ENCODE measurements around the gene ADSS1.

The ADSS1 gene

DNA sequence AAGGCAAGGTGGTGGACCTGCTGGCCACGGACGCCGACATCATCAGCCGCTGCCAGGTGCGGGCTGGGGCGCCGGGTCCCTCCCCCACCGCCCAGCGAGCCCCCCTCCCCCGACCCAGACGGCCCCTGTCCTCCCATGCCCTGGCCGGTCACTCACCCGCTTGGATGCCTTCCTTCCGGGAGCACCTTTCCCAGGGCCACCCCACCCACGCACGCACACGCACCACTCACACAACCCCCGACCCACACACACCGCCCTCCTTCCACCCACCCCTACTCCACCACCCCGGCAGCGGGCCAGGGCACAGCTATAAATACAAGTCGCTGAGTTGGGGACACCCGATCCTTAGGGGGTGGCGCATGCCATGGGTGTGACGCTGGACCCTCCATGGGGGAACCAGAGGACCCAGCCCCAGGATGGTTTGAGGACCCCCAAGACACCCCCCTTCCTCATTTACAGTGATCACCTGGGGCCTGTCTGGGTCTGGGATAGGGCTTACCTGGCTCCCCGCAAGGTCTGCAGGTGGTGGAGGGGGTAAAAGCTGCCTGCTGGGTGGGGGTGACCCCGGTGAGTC lies 465 bp downstream of the ADSS1 start:
- no peak for TF ChIP-seq GATA3 (IDR thresholded peaks at IDR 0.05; ENCODE audit: low read depth, low read length)
- TF ChIP-seq GATA2 (IDR thresholded peaks at IDR 0.05; ENCODE audit: low read depth, low read length) = no peak

DNA sequence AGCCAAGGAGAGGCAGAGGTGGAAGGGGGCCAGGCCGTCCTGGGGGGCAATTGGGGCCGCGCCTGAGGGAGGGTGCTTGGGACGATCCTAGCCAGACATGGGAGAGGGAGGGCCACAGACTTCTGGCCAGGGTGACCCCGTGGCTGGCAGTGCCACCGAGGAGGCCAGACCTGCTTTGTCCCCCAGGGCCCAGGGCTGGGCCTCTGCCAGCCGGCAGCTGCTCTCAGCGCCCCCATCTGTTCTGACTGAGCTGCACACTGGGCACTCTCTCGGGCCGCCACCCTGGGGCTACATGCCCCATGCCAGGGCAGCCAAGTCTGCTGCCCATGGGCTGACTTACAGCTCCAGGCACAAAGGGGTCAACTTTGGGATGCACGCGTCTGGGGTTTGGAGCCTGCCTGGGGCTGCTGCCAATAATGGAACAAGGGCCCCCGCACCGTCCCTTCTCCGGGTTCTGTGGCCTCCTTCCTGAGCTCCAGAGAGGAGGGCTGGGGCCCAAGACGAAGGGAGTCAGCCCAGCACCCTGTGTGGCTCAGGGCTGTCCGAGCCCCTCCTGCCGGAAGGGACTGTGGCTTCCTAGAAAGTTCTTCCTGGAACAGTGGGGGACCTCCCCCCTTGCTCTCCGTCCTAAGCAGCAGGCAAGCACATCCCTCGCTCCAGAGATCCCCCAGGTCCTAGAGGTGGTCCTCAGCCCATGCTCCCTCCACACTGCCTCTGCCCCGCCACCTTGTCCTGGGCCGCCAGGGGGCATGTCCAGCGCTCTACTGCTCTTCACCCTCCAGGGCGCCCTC lies 1.1 kb downstream of the ADSS1 start:
- TF ChIP-seq GATA2 (IDR thresholded peaks at IDR 0.05; ENCODE audit: low read depth, low read length) (no peak), GATA3 (IDR thresholded peaks at IDR 0.05; ENCODE audit: low read depth, low read length) (no peak)

DNA sequence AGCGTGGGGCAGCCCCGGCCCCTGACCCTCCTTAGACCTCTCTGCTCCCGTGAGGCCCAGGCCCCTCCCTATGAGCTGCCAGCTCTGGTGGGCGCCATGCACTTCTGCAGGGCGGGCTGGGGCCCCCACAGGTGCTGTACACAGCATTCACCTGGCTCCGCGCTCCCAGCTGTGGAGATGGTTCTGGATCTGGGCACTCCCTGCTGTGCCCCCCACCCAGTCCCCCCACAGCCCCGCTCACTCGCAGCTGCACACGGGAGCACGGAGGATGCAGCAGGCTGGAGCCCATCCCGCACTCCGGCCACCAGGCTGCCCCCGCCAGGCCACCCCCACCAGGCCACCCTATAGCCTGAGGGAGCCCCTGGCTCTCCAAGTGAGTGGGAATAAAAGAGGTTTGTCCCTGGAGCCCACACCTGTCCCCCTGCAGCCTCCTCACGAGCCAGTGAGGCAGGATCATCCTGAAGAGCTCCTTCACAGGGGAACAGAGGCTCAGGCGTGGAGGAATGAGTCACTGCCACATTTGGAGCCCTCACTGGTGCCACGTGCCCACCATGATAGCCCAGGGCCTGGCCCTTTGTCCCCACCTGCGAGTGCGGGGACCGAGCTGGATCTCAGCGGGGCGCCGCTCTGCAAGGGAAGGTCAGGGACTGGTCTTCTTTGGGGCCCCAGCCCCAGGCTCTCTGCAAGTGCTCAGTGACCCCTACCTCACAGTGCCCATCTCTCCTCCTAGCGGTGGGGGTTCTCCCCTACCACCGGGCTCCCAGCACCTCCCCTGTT lies 1.9 kb downstream of the ADSS1 start:
- TF ChIP-seq GATA2 (IDR thresholded peaks at IDR 0.05; ENCODE audit: low read depth, low read length) (no peak), GATA3 (IDR thresholded peaks at IDR 0.05; ENCODE audit: low read depth, low read length) (no peak)

DNA sequence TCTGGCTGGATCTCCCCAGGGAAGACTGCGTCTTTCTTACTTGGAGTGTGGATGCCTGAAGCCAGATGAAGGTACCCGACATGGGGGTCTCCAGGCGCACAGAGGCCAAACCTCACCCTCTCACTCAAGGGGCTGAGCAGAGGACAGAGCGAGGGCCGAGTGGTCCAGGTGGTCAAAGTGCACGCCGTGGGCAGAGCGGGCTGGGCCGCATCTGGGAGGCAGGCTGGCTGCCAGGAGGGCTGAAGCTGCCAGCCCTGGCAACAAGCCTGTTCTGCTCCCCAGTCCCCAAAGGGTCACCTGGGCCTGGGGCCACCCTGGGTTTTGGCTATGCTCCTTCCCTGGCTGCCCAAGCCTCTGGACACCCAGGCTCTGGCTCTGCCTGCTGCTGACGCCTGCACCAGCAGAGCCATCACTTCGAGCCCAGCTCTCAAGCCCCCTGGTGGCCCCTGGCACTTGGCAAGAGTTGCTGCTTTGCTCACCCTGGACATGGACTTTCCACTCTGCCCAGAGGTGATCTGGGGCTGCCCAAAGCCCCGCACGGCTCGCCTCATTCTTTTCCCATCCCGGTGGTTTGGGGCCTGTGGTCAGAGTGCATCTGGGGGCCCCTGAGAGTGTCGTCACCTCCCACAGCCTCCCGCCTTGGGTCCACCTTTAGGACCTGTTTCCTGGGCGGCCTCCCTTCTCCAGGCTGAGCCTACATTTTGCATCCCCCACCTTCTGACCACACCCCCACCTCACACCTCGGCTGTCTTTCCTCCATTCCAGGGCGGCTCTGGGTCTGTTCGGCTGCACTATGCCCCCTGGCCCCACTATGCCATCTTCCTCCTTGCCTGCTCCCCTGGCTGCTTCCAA lies 2.8 kb downstream of the ADSS1 start:
- TF ChIP-seq GATA2 (IDR thresholded peaks at IDR 0.05; ENCODE audit: low read depth, low read length) = no peak
- no peak for TF ChIP-seq GATA3 (IDR thresholded peaks at IDR 0.05; ENCODE audit: low read depth, low read length)

DNA sequence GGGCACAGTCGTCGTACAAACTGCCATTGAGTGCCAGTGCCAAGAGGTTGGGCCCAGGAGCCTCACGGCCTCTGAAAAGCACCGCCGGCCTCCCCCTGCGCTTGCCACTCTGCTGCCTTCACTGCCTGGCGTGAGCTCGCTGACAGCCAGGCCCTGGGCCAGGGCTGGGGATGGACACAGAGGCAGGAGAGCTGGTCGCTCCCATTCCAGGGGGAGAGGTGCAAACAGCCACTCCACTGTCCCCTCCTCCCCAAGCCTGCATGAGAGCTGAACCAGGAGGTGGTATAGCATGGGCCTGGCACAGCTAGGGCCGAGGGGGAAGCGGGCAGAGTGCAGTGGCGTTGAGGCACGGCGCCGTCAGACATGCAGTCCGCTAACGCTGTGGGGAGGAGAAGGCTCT lies 4.6 kb downstream of the ADSS1 start:
- no peak for TF ChIP-seq GATA3 (IDR thresholded peaks at IDR 0.05; ENCODE audit: low read depth, low read length)
- TF ChIP-seq GATA2 (IDR thresholded peaks at IDR 0.05; ENCODE audit: low read depth, low read length) = no peak

DNA sequence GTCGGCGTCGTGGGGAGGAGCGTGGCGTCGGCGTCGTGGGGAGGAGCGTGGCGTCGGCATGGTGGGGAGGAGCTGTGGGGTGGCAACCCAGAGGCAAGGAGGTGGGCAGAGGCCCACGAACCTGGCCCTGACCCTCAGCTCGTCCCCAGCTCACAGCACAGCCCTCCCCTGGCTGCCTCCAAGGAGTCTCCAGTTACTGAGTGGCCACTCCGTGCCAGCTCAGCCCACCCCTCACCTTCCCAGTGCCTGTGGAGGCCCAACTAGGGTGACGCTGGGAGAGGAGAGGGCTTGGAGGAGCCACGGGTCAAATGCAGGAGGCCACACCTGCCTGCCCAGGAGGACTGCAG lies 5.8 kb downstream of the ADSS1 start:
- no peak for TF ChIP-seq GATA3 (IDR thresholded peaks at IDR 0.05; ENCODE audit: low read depth, low read length)
- no peak for TF ChIP-seq GATA2 (IDR thresholded peaks at IDR 0.05; ENCODE audit: low read depth, low read length)

DNA sequence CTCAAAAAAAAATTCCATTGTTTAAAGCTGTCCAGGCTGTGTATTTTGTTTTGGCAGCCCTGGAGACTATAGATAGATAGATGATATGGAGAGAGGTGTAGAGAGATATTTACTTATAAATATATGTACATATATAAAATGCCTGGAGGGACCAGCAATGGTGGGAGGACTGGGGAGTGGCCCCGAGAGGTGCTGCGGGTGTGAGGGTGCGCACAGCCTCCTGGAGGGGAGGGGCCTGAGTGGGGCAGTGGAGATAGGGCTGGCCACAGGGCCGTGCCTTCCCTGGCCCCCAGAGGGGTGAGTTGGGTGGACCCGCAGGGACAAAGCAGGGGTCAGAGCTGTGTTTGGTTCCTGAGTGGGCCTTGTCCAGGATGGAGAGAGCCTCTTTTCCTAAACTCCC lies 6.5 kb downstream of the ADSS1 start:
- TF ChIP-seq GATA3 (IDR thresholded peaks at IDR 0.05; ENCODE audit: low read depth, low read length) (no peak), GATA2 (IDR thresholded peaks at IDR 0.05; ENCODE audit: low read depth, low read length) (no peak)

DNA sequence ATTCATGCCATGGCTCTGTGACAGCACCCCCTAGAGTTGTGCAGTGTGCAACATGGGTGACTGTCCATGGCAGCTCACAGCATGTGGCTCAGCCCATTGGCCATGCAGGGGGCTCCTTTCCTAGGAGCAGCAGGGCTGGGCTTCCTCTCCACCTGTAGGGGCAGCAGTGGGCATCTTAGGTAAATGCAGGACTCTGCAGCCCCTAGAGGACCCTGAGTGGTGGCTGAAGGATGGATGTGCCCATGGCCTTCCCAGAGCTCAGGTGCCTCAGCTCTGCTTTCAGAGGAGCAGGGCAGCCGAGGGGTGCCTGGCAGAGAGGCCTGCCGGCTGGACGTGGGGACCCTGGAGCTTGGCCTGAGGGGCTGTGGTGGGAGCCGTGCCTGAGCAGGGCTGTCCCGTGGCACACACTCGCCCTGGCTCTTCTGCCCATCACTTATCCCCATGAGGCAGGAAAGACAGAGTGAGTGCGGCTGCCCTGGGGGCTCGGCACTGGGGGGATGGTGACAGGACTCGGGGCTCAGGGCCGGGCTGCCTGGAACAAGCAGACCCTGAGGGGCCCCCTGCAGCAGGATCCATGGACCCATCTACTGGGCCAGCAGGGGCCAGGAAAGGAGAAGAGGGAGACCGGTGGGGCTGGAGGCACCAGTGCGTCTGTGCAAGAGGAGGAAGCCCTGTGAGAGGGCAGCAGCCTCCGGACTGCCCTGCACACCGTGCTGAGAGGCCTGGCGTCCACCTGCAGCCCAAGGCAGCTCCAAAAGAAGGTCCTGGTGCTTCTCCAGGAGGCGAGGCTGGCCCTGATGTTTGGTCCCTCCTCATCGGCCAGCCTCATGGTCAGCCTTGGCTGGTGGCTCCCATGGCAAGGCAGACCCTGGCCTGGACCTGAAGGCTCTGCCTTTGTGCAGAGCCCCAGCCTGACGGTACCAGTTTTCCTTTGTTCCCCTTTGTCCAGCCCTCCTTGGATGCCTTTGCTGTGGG lies 7.6 kb downstream of the ADSS1 start:
- TF ChIP-seq GATA3 (IDR thresholded peaks at IDR 0.05; ENCODE audit: low read depth, low read length) (no peak), GATA2 (IDR thresholded peaks at IDR 0.05; ENCODE audit: low read depth, low read length) (no peak)

DNA sequence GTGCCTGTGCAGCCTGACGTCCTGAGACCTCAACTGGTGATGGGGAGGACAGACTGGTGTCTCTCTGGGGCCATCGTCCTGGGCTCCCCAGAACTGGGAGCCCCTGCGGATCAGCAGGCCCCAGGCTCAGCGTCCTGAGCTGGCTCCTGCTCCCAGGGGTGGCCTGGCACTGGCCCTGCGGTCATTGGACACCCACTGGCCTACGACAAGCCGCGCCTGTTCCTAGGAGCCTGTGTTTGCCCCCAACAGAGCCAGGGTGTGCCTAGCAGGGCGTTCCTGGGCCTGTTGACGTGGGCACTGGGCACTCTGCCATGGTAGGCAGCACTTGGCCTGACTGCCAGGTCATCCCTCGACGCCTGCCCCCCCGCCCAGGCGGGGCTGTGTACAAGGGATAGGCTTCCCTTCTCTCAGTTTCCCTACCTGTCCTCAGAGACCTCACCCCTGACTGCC lies 8.4 kb downstream of the ADSS1 start:
- TF ChIP-seq GATA3 (IDR thresholded peaks at IDR 0.05; ENCODE audit: low read depth, low read length) (no peak), GATA2 (IDR thresholded peaks at IDR 0.05; ENCODE audit: low read depth, low read length) (no peak)

DNA sequence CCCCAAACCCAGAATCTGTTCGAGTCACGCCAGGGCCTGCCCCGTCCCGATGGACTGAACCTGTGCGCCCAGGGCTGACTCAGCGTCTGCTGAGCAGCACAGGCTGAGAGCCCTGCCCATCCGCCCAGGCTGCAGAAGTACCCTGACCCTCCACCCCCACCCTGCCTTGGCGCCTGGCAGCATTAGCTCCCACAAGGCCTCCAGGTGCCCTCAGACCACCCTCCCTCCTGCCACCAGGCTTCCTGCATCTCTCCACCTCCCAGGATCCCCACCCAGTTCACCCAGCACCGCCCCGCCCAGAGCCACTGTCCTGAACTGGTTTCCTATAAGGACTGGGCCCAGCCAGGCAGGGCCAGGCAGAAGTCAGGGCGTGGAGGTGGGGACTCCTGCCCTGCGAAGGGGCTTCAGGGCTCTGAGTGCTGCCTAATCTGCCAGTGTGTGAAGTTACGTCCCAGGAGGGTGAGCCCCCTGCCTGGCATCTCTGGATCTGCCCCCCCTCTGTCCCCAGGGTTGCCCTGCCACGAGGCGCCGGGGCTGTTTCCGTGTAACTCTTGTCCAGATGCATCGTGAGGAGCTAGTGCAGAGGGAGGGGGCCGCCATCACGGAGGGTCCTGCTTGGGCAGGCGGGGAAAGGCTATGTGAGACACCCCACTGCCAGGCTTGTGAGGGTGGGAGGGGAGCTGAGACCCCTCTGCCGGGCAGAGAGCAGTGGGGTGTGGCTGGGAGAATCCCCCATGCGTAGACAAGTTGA lies 9.1 kb downstream of the ADSS1 start:
- no peak for TF ChIP-seq GATA2 (IDR thresholded peaks at IDR 0.05; ENCODE audit: low read depth, low read length)
- no peak for TF ChIP-seq GATA3 (IDR thresholded peaks at IDR 0.05; ENCODE audit: low read depth, low read length)

DNA sequence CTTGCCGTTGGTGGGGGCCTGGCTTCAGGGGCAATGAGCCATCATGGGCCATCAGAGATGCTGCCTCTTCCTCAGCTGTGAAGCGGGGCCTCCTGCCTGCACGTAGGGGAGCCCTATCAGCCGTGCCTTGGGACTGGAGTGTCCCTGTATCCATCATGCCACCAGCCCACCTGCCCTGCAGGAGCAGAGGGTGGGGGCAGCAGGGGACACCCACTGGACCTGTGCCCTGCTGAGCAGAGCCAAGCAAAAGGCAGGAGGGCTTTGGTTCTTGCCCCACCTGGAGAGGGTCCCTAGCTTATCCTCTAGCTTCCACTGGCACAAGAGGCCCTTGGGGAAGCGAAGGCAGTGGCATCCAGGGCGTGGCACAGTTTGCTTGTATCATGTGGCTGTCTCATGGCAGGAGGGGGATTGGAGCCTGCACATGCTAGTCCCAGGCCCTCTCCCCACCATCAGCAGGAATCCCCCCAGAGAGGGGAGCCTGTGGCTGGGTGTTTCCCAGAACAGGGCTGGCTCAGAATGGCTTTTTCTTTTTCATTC lies 10.1 kb downstream of the ADSS1 start:
- no peak for TF ChIP-seq GATA2 (IDR thresholded peaks at IDR 0.05; ENCODE audit: low read depth, low read length)

DNA sequence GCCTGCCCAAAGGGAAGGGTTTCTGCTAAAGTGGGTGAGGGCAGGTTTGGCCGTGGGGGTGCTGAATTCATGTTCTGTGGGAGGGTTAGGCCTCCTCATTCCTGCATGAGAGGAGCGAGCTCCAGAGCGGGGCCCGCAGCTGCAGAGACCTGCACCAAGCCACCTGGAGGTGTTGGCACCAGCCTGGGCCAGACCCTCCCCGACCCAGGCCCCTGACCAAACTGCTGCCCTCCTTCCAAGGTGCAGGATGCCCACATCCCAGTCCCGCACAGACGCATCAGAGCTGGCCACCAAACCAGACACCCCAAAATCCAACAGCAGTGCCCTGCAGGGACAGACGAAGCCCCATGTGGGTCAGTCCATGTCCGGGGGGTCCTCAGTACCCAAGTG lies 10.6 kb downstream of the ADSS1 start:
- TF ChIP-seq GATA3 (IDR thresholded peaks at IDR 0.05; ENCODE audit: low read depth, low read length) (no peak), GATA2 (IDR thresholded peaks at IDR 0.05; ENCODE audit: low read depth, low read length) (no peak)

Data from SH-SY5Y (cell line).